ENCODE data around the gene HLA-DPA1. TPM values are rescaled to one million over a fixed set of nuclear protein-coding genes. Genes with fewer than 3 reads are reported as not detected.
A peak's percentile ranks its signal among the peaks of the same experiment; 100 is the strongest.

Gene HLA-DPA1
- total and polyA plus RNA-seq, 10 of the 15 experiments (the other 5 are each of a cell fraction or from before 2014, with no cell fraction given), result 508 to 1,640 (median 829) TPM

DNA sequence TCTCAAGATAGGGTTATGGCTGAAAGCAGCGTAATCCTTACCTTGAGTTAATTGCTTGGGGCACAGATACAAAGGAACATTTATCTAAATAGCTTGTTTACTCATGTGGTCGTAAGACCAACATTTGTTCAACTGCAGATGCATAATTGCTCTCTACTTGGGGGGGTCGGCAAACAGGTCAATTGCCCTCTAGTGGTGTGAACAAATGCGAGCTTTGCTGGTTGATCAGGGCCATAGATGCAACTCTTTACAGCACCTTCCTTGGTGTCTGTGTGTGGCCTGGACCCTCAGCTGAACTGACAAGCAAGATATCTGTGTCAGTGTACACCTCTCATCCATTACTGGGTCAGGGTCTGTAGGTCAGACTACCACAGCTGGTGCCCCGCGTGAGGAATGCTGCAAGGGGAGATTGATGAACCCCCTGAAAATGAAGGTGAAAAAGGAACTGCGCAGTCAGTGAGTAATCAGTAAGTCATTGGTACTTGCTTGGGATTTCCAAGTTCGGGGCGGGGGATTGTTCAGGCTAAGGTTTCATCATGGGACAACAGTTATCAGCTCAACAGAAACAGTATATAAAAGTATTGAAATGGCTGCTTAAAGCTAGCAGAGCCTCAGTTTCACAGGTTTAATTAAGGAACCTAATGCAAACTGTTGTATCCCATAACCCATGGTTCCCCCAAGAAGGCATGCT lies 24.0 kb downstream of the HLA-DPA1 start (continued):
- TF ChIP-seq, protein P1, sequence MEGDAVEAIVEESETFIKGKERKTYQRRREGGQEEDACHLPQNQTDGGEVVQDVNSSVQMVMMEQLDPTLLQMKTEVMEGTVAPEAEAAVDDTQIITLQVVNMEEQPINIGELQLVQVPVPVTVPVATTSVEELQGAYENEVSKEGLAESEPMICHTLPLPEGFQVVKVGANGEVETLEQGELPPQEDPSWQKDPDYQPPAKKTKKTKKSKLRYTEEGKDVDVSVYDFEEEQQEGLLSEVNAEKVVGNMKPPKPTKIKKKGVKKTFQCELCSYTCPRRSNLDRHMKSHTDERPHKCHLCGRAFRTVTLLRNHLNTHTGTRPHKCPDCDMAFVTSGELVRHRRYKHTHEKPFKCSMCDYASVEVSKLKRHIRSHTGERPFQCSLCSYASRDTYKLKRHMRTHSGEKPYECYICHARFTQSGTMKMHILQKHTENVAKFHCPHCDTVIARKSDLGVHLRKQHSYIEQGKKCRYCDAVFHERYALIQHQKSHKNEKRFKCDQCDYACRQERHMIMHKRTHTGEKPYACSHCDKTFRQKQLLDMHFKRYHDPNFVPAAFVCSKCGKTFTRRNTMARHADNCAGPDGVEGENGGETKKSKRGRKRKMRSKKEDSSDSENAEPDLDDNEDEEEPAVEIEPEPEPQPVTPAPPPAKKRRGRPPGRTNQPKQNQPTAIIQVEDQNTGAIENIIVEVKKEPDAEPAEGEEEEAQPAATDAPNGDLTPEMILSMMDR (IDR thresholded peaks at IDR 0.05 in 2 of 3, conservative IDR thresholded peaks at IDR 0.05 in 1 of 3; ENCODE audit: control insufficient read depth in 2 of 3, extremely low read depth in 1 of 3, insufficient read depth in 1 of 3, low read depth in 3 of 3, low read length in 3 of 3), result peak; percentile 23 to 54 (median 53)
- TF ChIP-seq STAT1 (conservative IDR thresholded peaks at IDR 0.05), result no peak
- TF ChIP-seq YY1 (IDR thresholded peaks at IDR 0.05; ENCODE audit: low read depth, low read length), result 0 out of 2 replicates have a peak, but pooled peaks have one; percentile 35
- TF ChIP-seq NR2C1 (IDR thresholded peaks at IDR 0.05), result no peak

DNA sequence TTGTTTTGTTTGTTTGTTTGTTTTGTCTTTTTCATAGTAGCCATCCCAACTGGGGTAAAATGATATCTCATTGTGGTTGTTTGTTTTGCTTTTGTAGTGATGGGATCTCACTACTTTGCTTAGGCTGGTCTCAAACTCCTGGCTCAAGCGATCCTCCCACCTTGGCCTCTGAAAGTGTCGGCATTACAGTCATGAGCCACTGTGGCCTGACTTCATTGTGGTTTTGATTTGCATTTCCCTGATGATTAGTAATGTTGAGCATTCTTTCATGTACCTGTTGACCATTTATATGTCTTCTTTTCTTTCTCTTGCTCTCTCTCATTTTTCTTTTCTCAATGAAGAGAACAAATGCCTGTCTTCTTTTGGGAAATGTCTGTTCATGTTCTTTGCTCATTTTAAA lies 33.3 kb downstream of the HLA-DPA1 start:
- Histone ChIP-seq H2AFZ (ENCODE audit: control insufficient read depth, low read depth, low read length) (peak overlapping the region; percentile 23; the same call in 1 of the 2 replicates), H3K27me3 (replicated peaks in 1 of 2; ENCODE audit: control insufficient read depth in 2 of 2, insufficient read depth in 2 of 2, low read length in 1 of 2) (no peaks in the 10 kb centered on the region), H3K4me3 (no peak overlapping the region), H3K9ac (ENCODE audit: control insufficient read depth, insufficient read depth, low read length) (no peak overlapping the region), H3K4me2 (ENCODE audit: control insufficient read depth, insufficient read depth) (no peak overlapping the region), H4K20me1 (ENCODE audit: control insufficient read depth, insufficient read depth) (no peaks in the 10 kb centered on the region), H3K27ac (ENCODE audit: control insufficient read depth, insufficient read depth) (no peak overlapping the region), H3K79me2 (ENCODE audit: control insufficient read depth, insufficient read depth, low read length) (no peaks in the 10 kb centered on the region), H3K4me1 (ENCODE audit: control insufficient read depth, insufficient read depth, low read length) (peaks cover 7% of the 10 kb centered on the region; the same call in 1 of the 2 replicates), H3K9me3 (replicated peaks; ENCODE audit: control insufficient read depth, insufficient read depth, low read length) (peaks cover 2% of the 10 kb centered on the region), H3K36me3 (ENCODE audit: control insufficient read depth in 2 of 2, insufficient read depth in 2 of 2, low read length in 1 of 2) (no peaks in the 10 kb centered on the region)
- BruUV-seq (replicated peaks), result no TSS peak
- DNase-seq (ENCODE audit: low read depth, low spot score), result peak; percentile 41
- WGBS (ENCODE audit: insufficient coverage, insufficient replicate concordance, low lambda C conversion rate, missing lambda C conversion rate), result 0% methylated on average over 2 of the region's 2 CpGs
- FAIRE-seq, result peak; percentile 89
- ATAC-seq, result peak; percentile 91
- ChIA-PET CTCF (interaction anchor here (1.2 to 1.7 kb wide), 2 partner anchors 10 to 26 kb away, joined by 3 to 23 read pairs; no protein-coding TSS in a partner anchor), SMC1A (ENCODE audit: uncharacterized antibody, unreplicated experiment) (interaction anchor here (0.8 to 1.5 kb wide), 8 partner anchors 8 to 33 kb away, joined by 3 to 6 read pairs (median 4); partner anchors contain the start of gene HLA-DPA1), POLR2A (interaction anchor here (1.2 to 2.3 kb wide), 5 partner anchors 9 to 210 kb away, joined by 4 to 12 read pairs (median 7); partner anchors contain the start of gene HLA-DPB1), RAD21 (ENCODE audit: unreplicated experiment) (no interaction called here)
- in situ Hi-C loops (cut with MboI) (no loop called here), intact Hi-C loops (cut with micrococcal nuclease; ENCODE audit: unreplicated experiment) (no loop called here)
- TF ChIP-seq ZNF217 (IDR thresholded peaks at IDR 0.05), result peak; percentile 86
- TF ChIP-seq MTA2 (IDR thresholded peaks at IDR 0.05; ENCODE audit: low read depth), result peak; percentile 35; the same call in 1 of the 2 replicates
- 0 out of 2 replicates have a peak, but pooled peaks have one; percentile 19 for TF ChIP-seq ZNF24 (IDR thresholded peaks at IDR 0.05)
- 0 out of 2 replicates have a peak, but pooled peaks have one; percentile 45 for TF ChIP-seq CBX5 (IDR thresholded peaks at IDR 0.05; ENCODE audit: low read depth)
- TF ChIP-seq SREBF1 (IDR thresholded peaks at IDR 0.05; ENCODE audit: low read length), result no peak
- TF ChIP-seq CHD2 (IDR thresholded peaks at IDR 0.05; ENCODE audit: borderline replicate concordance, low read depth, low read length), result no peak
- TF ChIP-seq, protein P1 (IDR thresholded peaks at IDR 0.05 in 2 of 3, conservative IDR thresholded peaks at IDR 0.05 in 1 of 3; ENCODE audit: control insufficient read depth in 2 of 3, extremely low read depth in 1 of 3, insufficient read depth in 1 of 3, low read depth in 3 of 3, low read length in 3 of 3), result no peak
- TF ChIP-seq POLR2A (IDR thresholded peaks at IDR 0.05; ENCODE audit: low read depth, low read length), result no peak
- TF ChIP-seq MYB (IDR thresholded peaks at IDR 0.05; ENCODE audit: borderline replicate concordance, low read depth, low read length), result no peak
- TF ChIP-seq, protein P2, sequence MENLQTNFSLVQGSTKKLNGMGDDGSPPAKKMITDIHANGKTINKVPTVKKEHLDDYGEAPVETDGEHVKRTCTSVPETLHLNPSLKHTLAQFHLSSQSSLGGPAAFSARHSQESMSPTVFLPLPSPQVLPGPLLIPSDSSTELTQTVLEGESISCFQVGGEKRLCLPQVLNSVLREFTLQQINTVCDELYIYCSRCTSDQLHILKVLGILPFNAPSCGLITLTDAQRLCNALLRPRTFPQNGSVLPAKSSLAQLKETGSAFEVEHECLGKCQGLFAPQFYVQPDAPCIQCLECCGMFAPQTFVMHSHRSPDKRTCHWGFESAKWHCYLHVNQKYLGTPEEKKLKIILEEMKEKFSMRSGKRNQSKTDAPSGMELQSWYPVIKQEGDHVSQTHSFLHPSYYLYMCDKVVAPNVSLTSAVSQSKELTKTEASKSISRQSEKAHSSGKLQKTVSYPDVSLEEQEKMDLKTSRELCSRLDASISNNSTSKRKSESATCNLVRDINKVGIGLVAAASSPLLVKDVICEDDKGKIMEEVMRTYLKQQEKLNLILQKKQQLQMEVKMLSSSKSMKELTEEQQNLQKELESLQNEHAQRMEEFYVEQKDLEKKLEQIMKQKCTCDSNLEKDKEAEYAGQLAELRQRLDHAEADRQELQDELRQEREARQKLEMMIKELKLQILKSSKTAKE (IDR thresholded peaks at IDR 0.05; ENCODE audit: low read depth, poor library complexity, severe bottlenecking), result peak; percentile 21
- peak in 1 of 2 experiments; percentile 71; a peak in 1 of 4 replicates for TF ChIP-seq ETV6 (conservative IDR thresholded peaks at IDR 0.05 in 1 of 2, IDR thresholded peaks at IDR 0.05 in 1 of 2; ENCODE audit: borderline replicate concordance in 1 of 2, low read depth in 1 of 2)
- TF ChIP-seq RCOR1 (conservative IDR thresholded peaks at IDR 0.05; ENCODE audit: low read depth, low read length), result no peak

Data from GM12878 (cell line).